Head of caudate nucleus (tissue), 42 donors: ENCODE results near the gene ASB10.

Source experiments
- DNase-seq, 42 donors: peaks; one replicate each; pipeline versions ENCODE4 v3.0.0 to v3.0.0-alpha.2; 2020 to 2021; ENCODE audit warnings: mixed read lengths in 7 of 42
- intact Hi-C: fragments of 100-400 bp; cut with DNase I; formaldehyde crosslinking; loops from one replicate; pipeline ENCODE4 v1.15.0; 2022

The ASB10 gene

GRCh38 chr7:151173386-151174245, 13.4 kb downstream of the ASB10 start:
- intact Hi-C loops: no loop called here
- DNase-seq: peak in 2 of 42 donors; percentile 35 to 41

GRCh38 chr7:151172273-151173141, 14.5 kb downstream of the ASB10 start:
- intact Hi-C loops: loop anchor here (1.0 kb wide), 1 partner anchor 48 kb away; no protein-coding TSS in a partner anchor
- DNase-seq: peak; percentile 60 to 94 (median 83)

- DNase-seq: peak in 1 of 42 donors; percentile 33
- intact Hi-C loops: no loop called here
These were observed 18.3 kb downstream of the ASB10 start for GRCh38 chr7:151168787-151169162.

GRCh38 chr7:151168003-151168786, 18.9 kb downstream of the ASB10 start:
- DNase-seq: peak in 27 of 42 donors; percentile 28 to 75 (median 43)
- intact Hi-C loops: no loop called here

GRCh38 chr7:151167197-151167961, 19.7 kb downstream of the ASB10 start, which contains the start of gene GBX1:
TSS of gene GBX1 (minus strand) at chr7:151167694. CDS start at chr7:151167548, 146 bp downstream.
- peak in 6 of 42 donors; percentile 17 to 51 (median 36) for DNase-seq
- intact Hi-C loops: no loop called here

- intact Hi-C loops: no loop called here
- DNase-seq: peak in 1 of 42 donors; percentile 41
These were observed 20.3 kb downstream of the ASB10 start for GRCh38 chr7:151166629-151167196.

GRCh38 chr7:151161757-151162156, 25.3 kb downstream of the ASB10 start:
- intact Hi-C loops: no loop called here
- DNase-seq: no peak

GRCh38 chr7:151157645-151158329, 29.3 kb downstream of the ASB10 start:
- no peak for DNase-seq

GRCh38 chr7:151152643-151153513, 34.2 kb downstream of the ASB10 start:
- intact Hi-C loops: no loop called here
- DNase-seq: peak in 2 of 42 donors; percentile 15 to 22

More at GRCh38 chr7:151157645-151158329, 29.3 kb downstream of the ASB10 start:
- intact Hi-C loops: no loop called here

GRCh38 chr7:151150388-151150787, 36.7 kb downstream of the ASB10 start:
- intact Hi-C loops: no loop called here

GRCh38 chr7:151148319-151149259, 38.5 kb downstream of the ASB10 start:
- intact Hi-C loops: no loop called here

More at GRCh38 chr7:151150388-151150787, 36.7 kb downstream of the ASB10 start:
- DNase-seq: no peak

GRCh38 chr7:151146761-151147160, 40.3 kb downstream of the ASB10 start:
- intact Hi-C loops: no loop called here
- DNase-seq: peak in 28 of 42 donors; percentile 38 to 83 (median 66)

More at GRCh38 chr7:151148319-151149259, 38.5 kb downstream of the ASB10 start:
- peak in 5 of 42 donors; percentile 12 to 37 (median 15) for DNase-seq

GRCh38 chr7:151144387-151144786, 42.7 kb downstream of the ASB10 start:
- DNase-seq: peak in 3 of 42 donors; percentile 15 to 38 (median 28)

GRCh38 chr7:151143261-151144015, 43.6 kb downstream of the ASB10 start:
- intact Hi-C loops: no loop called here
- DNase-seq: peak in 11 of 42 donors; percentile 9 to 69 (median 44)

More at GRCh38 chr7:151144387-151144786, 42.7 kb downstream of the ASB10 start:
- intact Hi-C loops: no loop called here
